Heart left ventricle (tissue), 16 donors: Measurements from ENCODE around the gene NAIF1. TPM values are rescaled to one million over a fixed set of nuclear protein-coding genes. Genes with fewer than 3 reads are reported as not detected.
A peak's percentile ranks its signal among the peaks of the same experiment; 100 is the strongest.

Experiments used
- ATAC-seq, 4 donors: fragments of 200-7000 bp; cut with Tn5 transposase; one replicate each; pipeline ENCODE4 v1.9.1; 2020 to 2022; ENCODE audit warnings: moderate library complexity in 4 of 4, mild to moderate bottlenecking in 3 of 4, moderate number of reproducible peaks in 1 of 4
- DNase-seq, 5 donors: peaks; one replicate each; pipeline ENCODE4 v3.0.0-alpha.2; 2020
- H3K27ac ChIP-seq, 12 donors: fragments of 200-600 bp; sonication (generic) in 4 of 12; one replicate each; pipeline versions ENCODE4 v1.5.0 to v1.8.0; 2016 to 2022; ENCODE audit warnings: mild to moderate bottlenecking in 2 of 12
- H3K27me3 ChIP-seq, 9 donors: fragments of 200-600 bp; sonication (generic) in 2 of 9; one replicate each; pipeline versions ENCODE4 v1.5.1 to v1.8.0; 2016 to 2022; ENCODE audit warnings: mild to moderate bottlenecking in 3 of 9
- H3K36me3 ChIP-seq, 9 donors: fragments of 200-600 bp; sonication (generic) in 2 of 9; one replicate each; pipeline versions ENCODE4 v1.5.0 to v1.8.0; 2018 to 2022; ENCODE audit warnings: mild to moderate bottlenecking in 2 of 9
- H3K4me1 ChIP-seq, 12 donors: fragments of 200-600 bp; sonication (generic) in 4 of 12; one replicate each; pipeline versions ENCODE4 v1.5.0 to v1.8.0; 2016 to 2022; ENCODE audit warnings: mild to moderate bottlenecking in 3 of 12
- H3K4me3 ChIP-seq, 12 donors: fragments of 200-600 bp; sonication (generic) in 4 of 12; one replicate each; pipeline versions ENCODE4 v1.5.0 to v1.8.0; 2017 to 2022; ENCODE audit warnings: mild to moderate bottlenecking in 9 of 12, moderate library complexity in 4 of 12
- H3K9me3 ChIP-seq, 12 donors: fragments of 200-600 bp; sonication (generic) in 4 of 12; one replicate each; pipeline versions ENCODE4 v1.5.0 to v1.8.0; 2016 to 2022; ENCODE audit warnings: mild to moderate bottlenecking in 1 of 12
- POLR2A ChIP-seq, 2 donors: fragments of 450-650 bp; IDR thresholded peaks; one replicate each; pipeline ENCODE4 v1.6.1; 2017; ENCODE audit warnings: antibody characterized with exemption in 2 of 2, mild to moderate bottlenecking in 2 of 2, moderate library complexity in 2 of 2
- WGBS, 4 donors: extraction: QIAGEN DNeasy Blood & Tissue Kit in 2 of 4; methylation state at CpG; one replicate each; pipeline versions ENCODE4 v1.1.5 to v1.1.7; 2013 to 2018; 5-methylcytosine and 5-hydroxymethylcytosine counted together
- intact Hi-C, 10 donors: fragments of 100-400 bp; cut with DNase I; formaldehyde crosslinking; loops; one replicate each; pipeline versions ENCODE4 v1.11.1 to v1.14.2; 2022
- polyA plus RNA-seq, 2 donors: library from polyadenylated mRNA; stranded (reverse); fragments of 200-250 nt; gene quantifications; one replicate each; pipeline ENCODE4 v1.2.3, GENCODE V29; 2013
- total RNA-seq, 9 donors: library from RNA; depleted of rRNA in 2 of 9; stranded (reverse); fragments of >200 nt in 2 of 9; fragmentation: NEBNext Ultra II Directional in 3 of 9; extraction: Animal tissue kit (Norgen Biotek cat#: 25700) in 3 of 9; gene quantifications; one replicate each; pipeline versions ENCODE4 v1.1.0 to v1.2.4, GENCODE V29; 2016 to 2023
- TF ChIP-seq, protein P1 (sequence below), 12 donors: fragments of 200-600 bp; sonication (generic) in 4 of 12; IDR thresholded peaks; one replicate each; pipeline versions ENCODE4 v1.5.0 to v1.8.0; 2018 to 2022; ENCODE audit warnings: antibody characterized with exemption in 12 of 12, mild to moderate bottlenecking in 5 of 12
- donor health status: ischemic (EF 13 %, LVEDD 7.1; RV severe dilation, severe dysfunction).
- donor health status: healthy with polysubstance abuse.
- donor health status: DM: no; HTN: yes; CAD: no.
- donor health status: DM: no; HTN: no; CAD: no.
- donor health status: ischemic (EF 25% LVEDD 6.9; RV normal size, moderate dysfunction).
- donor health status: ischemic (EF 25% LVEDD 5.7; RV mildly dilated, moderate dysfunction).
- donor health status: healthy.
- donor health status: DM: yes; HTN: yes; CAD: no.
- donor health status: ischemic (EF 35%, LVEDD 5.7; RV mildly dilated, moderate dysfunction).
- donor health status: nonischemic (EF 11% LVEDD 7.7; RV severe dilation, severe dysfunction).
- donor health status: DM: yes; HTN: yes; CAD: no.
- donor health status: PGD.
- donor health status: ischemic (EF 29% LVEDD 5.4; RV normal size, mild dysfunction).
- donor health status: nonischemic (EF 23%, LVEDD 6.1; RV moderate dilation, normal function).

The NAIF1 gene
- total and polyA plus RNA-seq, 11 donors = 3.5 to 8.9 (median 6.5) TPM

DNA sequence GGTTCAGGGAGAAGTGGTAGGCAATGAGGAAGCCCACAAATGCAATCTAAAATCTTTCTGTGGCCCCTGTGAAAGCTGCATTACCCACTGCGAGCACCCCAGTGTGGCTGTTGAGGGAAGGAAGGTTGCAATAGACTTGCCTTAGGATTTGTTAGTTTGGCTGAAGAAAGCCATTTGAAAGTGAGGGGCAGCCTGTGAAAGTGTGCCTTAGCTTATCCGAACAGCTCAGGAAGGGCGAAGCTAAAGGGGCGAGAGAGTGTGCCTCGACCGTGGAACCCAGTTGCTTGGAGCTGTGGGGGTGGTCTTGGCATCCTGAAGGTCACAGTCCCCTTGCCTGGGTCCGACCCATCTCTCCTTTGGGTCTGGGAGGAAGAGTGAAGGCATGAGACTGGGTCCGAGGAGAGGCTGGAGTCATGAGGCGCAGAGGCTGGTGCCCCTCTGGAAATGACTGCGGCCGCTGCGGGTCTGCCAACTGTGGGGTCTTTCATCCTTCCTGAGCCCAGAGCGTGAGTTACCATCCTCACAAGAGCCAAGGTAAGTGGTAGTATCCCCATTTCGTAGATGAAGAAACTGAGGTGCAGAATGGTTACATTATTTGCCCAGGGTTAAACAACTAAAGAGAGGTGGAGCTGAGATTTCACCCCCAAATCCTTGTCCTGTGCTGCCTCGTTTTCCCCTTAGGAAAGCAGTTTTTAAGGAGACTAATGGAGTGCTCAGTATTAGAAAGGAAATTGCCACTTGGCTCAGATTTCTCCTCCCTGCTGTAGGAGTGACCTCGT, 25.3 kb upstream of the NAIF1 start:
- H3K27me3 ChIP-seq = no peaks in the 10 kb centered on the region
- no peak for TF ChIP-seq POLR2A (IDR thresholded peaks at IDR 0.05)
- TF ChIP-seq, protein P1, sequence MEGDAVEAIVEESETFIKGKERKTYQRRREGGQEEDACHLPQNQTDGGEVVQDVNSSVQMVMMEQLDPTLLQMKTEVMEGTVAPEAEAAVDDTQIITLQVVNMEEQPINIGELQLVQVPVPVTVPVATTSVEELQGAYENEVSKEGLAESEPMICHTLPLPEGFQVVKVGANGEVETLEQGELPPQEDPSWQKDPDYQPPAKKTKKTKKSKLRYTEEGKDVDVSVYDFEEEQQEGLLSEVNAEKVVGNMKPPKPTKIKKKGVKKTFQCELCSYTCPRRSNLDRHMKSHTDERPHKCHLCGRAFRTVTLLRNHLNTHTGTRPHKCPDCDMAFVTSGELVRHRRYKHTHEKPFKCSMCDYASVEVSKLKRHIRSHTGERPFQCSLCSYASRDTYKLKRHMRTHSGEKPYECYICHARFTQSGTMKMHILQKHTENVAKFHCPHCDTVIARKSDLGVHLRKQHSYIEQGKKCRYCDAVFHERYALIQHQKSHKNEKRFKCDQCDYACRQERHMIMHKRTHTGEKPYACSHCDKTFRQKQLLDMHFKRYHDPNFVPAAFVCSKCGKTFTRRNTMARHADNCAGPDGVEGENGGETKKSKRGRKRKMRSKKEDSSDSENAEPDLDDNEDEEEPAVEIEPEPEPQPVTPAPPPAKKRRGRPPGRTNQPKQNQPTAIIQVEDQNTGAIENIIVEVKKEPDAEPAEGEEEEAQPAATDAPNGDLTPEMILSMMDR (IDR thresholded peaks at IDR 0.05) = no peak
- no peak for ATAC-seq
- intact Hi-C loops = no loop called here
- no peaks in the 10 kb centered on the region for H3K36me3 ChIP-seq
- H3K4me3 ChIP-seq = no peak overlapping the region
- H3K4me1 ChIP-seq = peaks cover 8 to 80% (median 40%) of the 10 kb centered on the region in 12 donors
- no peaks in the 10 kb centered on the region for H3K9me3 ChIP-seq
- 80 to 89% (median 85%) methylated on average over 15 to 16 of the region's 16 CpGs for WGBS, 4 donors
- peak in 1 of 5 donors; percentile 44 for DNase-seq
- H3K27ac ChIP-seq = peak overlapping the region in 4 of 12 donors; percentile 18 to 96 (median 62)

DNA sequence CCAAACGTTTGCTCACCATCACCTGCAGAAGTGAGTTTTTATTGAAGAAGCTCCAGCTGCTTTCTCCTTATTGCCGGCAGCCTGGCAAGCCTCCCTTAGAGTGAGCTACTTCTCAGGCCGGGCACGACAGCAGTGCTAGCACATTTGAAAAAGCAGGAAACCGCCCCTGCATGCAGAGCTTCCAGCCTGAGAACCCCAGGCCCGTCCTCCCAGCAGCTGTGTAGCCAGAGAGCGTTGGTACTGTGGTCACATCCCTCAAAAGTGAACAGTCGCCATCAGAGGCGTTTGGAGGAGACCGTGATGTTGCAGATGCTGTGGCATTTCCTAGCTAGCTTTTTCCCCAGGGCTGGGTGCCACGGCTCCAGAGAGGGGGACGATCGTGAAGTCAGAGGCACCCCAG, 24.5 kb upstream of the NAIF1 start:
- Histone ChIP-seq H3K4me1 (peaks cover 8 to 72% (median 38%) of the 10 kb centered on the region in 12 donors), H3K27me3 (no peaks in the 10 kb centered on the region), H3K9me3 (no peaks in the 10 kb centered on the region), H3K27ac (peak overlapping the region in 4 of 12 donors; percentile 13 to 93 (median 24)), H3K4me3 (peak overlapping the region in 6 of 12 donors; percentile 3 to 34 (median 26)), H3K36me3 (no peaks in the 10 kb centered on the region)
- intact Hi-C loops = no loop called here
- TF ChIP-seq, protein P1 (IDR thresholded peaks at IDR 0.05) = no peak
- no peak for TF ChIP-seq POLR2A (IDR thresholded peaks at IDR 0.05)
- ATAC-seq = no peak
- 32 to 43% (median 40%) methylated on average over 12 to 13 of the region's 13 CpGs for WGBS, 4 donors
- peak in 1 of 5 donors; percentile 47 for DNase-seq

DNA sequence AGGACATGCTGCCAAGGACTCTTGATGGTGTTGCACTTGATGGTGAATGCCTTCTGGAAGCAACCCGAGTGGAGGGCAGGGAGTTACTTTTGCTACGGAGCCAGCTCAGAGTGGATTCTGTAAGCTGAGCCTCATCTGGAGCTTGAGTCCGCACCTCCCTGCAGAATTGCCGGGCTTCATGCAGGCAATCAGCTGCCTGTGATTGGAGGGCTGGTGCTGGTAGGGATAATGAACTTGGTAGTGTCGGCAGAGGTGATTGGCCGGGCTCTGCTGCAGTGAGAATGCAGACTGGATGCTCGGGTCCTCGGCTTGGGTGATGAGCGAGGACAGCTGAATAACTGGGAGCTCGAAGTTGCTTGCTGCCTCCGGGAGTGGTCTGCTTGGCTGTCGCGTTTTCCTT, 24.0 kb upstream of the NAIF1 start:
- no peaks in the 10 kb centered on the region for H3K27me3 ChIP-seq
- H3K36me3 ChIP-seq = peaks cover 0 to under 1% (median 0%) of the 10 kb centered on the region in 9 donors
- no peaks in the 10 kb centered on the region for H3K9me3 ChIP-seq
- intact Hi-C loops = no loop called here
- no peak for TF ChIP-seq POLR2A (IDR thresholded peaks at IDR 0.05)
- TF ChIP-seq, protein P1 (IDR thresholded peaks at IDR 0.05) = no peak
- DNase-seq = peak; percentile 60 to 82 (median 66)
- peak overlapping the region in 2 of 12 donors; percentile 18 to 93 for H3K27ac ChIP-seq
- peaks cover 8 to 68% (median 38%) of the 10 kb centered on the region in 12 donors for H3K4me1 ChIP-seq
- peak in 3 of 4 donors; percentile 14 to 18 (median 14) for ATAC-seq
- peak overlapping the region in 6 of 12 donors; percentile 3 to 34 (median 26) for H3K4me3 ChIP-seq
- WGBS, 4 donors = 22 to 24% (median 23%) methylated on average over 13 of the region's 13 CpGs

DNA sequence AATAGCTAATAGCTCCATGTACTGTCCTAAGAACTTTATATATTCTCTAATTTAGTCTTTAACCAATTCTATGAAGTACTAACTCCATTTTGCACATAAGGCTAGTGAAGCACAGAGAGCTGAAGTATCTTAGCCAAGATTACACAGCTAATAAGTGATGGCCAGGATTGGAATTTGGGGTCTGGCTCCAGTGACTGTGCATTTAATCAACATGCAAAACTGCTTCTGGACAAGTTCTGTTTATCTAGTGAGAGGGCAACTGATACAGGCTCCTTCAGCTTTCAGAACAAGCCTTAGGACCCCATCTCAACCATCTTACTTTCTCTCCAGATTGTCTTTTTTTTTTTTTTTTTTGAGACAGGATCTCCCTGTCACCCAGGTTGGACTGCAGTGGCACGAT, 22.2 kb upstream of the NAIF1 start:
- TF ChIP-seq, protein P1 (IDR thresholded peaks at IDR 0.05) = no peak
- TF ChIP-seq POLR2A (IDR thresholded peaks at IDR 0.05) = no peak
- Histone ChIP-seq H3K4me3 (no peak overlapping the region), H3K27ac (no peak overlapping the region), H3K36me3 (peaks cover 0 to 13% (median 0%) of the 10 kb centered on the region in 9 donors), H3K4me1 (peaks cover 4 to 49% (median 29%) of the 10 kb centered on the region in 12 donors), H3K27me3 (no peaks in the 10 kb centered on the region), H3K9me3 (no peaks in the 10 kb centered on the region)
- DNase-seq (no peak), ATAC-seq (no peak)
- intact Hi-C loops = no loop called here
- 92 to 100% (median 95%) methylated on average over 1 of the region's 1 CpG for WGBS, 4 donors
